Activated T-helper 1 cell treated with Interleukin-2 at 50 U/mL for 16 hours (primary cell): Measurements from ENCODE around the gene CCDC127.
"Not testable (repeated sequence)": the region's sequence is repeated elsewhere in the genome, so short reads cannot be mapped to it uniquely, and the experiment has no call there.

Source experiments
- DNase-seq: peaks from one replicate; pipeline ENCODE4 v3.0.0-alpha.2; 2020; ENCODE audit warnings: low read depth

The CCDC127 gene

DNA sequence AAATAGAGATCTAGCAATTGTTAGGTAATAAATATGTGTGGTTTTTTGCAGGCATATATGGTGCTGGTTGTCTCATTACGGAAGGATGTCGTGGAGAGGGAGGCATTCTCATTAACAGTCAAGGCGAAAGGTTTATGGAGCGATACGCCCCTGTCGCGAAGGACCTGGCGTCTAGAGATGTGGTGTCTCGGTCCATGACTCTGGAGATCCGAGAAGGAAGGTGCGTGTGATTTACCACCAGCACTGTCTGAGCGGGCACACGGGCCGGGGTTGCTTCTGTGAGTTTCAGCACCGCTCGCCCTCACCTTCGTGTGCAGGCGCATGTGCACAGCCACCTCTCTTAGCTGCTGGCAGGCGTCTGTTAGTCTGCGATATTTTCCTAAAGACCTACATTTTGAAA is 15.5 kb upstream of the CCDC127 start:
- DNase-seq: not testable (repeated sequence)

DNA sequence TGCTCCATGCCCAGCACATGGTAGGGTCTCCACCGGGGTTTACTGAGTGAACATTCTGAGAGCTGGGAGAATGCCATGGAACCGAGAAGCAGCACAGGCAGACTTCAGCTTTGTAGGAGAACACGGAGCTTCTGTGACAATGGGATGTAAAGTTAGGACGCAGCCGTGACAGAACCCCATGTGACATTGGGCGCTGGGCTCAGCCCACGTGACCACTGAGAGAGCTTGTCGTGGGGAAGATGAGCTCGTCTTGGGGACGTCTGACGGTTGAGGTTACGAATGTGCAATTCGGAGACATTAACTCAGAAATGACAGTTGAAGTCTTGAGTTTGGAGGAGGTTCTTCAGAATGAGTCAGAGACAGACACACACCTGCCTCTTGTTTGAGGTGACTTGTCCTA is 13.7 kb upstream of the CCDC127 start:
- DNase-seq: no peak

DNA sequence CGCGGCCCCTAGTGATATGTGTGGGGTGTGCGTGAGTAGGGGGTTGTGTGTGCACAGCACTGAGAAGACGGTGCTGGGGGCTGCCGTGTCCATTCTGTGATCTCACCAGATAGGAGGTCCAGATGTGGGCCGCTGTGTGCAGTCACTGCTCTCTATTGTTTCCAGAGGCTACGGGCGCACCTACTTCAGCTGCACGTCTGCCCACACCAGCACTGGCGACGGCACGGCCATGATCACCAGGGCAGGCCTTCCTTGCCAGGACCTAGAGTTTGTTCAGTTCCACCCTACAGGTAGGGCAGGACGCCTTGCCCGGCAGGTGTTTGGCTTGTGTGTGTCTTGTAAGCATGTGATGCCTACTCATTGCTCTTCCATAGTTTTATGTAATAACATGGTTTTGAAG is 12.8 kb upstream of the CCDC127 start:
- no peak for DNase-seq

DNA sequence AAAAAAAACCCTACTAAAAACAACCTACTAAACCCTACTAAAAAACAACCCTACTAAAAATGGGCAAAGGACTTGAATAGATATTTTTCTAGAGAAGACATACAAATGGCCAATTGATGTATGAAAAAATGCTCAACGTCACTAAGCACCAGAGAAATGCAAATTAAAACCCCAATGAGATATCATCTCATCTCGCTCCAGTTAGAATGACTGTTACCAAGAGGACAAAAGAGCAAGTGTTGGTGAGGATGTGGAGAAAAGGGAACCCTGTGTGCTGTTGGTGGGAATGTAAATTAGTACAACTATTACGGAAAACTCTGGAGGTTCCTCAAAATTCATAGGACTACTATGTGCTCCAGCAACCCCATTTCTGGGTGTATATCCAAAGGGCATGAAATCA is 10.9 kb upstream of the CCDC127 start:
- no peak for DNase-seq

DNA sequence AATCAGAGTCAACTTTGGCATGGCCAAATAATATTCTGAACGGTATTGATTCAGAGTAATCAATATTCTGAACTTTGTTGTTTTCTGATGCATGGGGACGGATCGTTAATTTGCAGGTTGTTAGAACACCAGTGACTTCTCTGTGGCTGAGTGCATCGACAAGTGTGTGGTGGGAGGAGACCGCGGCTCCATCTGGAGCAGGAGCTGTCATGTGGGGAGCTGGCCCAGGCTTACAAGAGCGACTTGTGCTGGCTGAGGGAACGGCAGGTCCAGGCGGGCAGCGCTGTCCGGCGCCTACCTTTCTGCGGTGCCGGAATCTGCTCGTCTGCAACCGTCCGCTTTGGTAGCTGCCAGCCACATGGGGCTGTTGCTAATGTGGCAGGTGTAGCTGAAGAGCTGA is 9.4 kb upstream of the CCDC127 start:
- not testable (repeated sequence) for DNase-seq

DNA sequence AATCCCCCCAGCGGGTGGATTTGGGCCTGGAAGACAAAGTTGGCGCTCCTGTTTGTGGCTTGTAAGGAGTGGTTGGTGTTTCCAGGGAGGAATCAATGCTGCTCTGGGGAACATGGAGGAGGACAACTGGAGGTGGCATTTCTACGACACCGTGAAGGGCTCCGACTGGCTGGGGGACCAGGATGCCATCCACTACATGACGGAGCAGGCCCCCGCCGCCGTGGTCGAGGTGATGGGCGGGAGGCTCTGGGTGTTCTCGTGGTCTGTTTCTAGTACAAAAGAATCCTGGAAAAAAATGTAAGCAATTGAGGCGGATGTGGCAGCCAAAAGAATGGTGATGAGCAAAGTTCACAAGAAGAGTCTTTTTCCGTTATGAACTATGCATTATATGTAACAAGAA is 7.4 kb upstream of the CCDC127 start:
- no peak for DNase-seq

DNA sequence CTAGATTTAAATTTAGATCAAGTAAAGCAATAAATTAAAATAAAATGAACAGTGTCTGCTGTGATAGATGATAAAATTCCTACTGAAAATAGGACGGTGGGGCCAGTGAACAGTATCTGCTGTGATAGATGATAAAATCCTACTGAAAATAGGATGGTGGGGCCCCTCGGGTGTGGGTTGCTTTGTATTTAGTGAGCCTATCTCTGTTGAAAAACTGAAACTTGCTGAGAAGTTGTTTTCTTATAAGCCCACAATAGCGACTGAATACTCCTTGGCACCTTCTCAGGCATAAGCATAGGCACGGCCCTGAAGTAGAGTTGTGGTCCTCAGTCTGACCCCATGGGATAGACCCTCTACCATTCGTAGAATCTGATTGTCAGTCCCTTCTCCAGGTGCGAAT is 5.8 kb upstream of the CCDC127 start:
- DNase-seq: no peak

DNA sequence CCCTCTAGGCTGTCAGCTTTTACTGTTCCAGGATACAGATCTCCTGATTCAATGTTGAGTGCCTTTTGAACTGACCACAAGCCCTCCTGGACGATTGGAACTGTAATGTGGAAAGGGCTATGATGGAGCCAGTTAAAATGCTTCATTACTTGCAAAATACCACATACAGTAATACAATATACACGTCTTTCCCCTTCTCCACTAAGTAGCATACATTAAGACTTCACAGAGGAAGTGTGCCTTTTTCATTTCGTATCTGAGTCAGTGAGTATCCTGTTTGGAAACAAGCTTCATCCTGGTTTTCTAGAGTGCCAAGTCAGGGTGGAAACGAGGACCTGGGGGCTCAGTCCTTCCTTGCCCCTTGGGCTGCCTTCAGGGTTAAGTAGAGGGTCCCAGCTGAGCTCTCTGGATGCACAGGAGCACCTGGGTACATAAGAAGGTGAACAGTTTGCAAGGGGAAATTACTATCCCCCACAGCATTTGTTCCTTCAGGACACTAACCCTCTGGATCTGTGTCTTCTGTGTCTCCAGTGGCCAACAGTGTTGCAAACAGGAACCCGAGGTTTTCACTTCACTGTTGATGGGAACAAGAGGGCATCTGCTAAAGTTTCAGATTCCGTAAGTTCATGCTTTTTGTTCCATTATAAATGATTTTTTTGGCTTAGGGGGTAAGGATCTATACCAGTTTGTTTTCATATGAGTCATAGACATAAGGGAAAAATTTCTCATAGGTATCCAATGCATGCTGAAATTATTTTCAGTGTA is 5.2 kb upstream of the CCDC127 start:
- DNase-seq: not testable (repeated sequence)

DNA sequence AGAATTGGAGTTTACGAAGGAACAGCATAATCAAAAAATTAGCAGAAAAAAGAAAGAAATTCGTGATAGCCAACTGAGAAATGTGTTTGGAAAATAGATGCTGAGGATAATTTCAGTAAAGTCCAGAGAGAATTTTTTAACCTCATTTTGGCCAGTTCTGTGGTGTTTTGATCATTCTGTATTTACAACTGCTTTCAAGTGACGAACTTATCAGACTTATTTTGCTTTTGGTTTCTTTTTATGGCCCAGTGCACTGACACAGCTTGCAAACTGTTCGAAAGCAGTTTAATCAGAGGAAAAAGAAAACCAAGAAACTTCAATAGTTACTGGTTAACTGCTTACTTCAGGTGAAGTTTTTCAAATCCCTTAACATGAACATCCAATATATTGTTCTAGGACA is 2.0 kb upstream of the CCDC127 start:
- no peak for DNase-seq

DNA sequence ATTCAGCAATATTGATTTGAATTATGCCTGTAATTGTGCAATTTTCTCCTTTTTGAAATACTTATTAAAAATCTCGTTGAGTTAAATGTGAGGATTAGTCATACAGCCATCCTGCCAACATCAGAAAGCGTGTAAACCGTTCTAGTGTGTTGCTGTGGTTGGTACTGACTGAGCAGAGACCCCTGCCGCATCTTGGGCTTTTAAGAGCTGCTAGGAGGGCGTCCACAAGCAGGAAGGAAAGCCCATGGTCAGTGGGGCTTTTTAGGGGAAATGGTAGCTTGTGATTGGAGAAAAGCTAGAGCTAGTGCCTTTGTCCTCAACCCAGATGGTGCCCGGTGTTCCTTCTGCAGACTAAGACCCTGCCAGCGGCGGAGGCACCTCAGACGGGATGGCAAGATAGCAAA is 1.5 kb upstream of the CCDC127 start:
- DNase-seq: no peak

DNA sequence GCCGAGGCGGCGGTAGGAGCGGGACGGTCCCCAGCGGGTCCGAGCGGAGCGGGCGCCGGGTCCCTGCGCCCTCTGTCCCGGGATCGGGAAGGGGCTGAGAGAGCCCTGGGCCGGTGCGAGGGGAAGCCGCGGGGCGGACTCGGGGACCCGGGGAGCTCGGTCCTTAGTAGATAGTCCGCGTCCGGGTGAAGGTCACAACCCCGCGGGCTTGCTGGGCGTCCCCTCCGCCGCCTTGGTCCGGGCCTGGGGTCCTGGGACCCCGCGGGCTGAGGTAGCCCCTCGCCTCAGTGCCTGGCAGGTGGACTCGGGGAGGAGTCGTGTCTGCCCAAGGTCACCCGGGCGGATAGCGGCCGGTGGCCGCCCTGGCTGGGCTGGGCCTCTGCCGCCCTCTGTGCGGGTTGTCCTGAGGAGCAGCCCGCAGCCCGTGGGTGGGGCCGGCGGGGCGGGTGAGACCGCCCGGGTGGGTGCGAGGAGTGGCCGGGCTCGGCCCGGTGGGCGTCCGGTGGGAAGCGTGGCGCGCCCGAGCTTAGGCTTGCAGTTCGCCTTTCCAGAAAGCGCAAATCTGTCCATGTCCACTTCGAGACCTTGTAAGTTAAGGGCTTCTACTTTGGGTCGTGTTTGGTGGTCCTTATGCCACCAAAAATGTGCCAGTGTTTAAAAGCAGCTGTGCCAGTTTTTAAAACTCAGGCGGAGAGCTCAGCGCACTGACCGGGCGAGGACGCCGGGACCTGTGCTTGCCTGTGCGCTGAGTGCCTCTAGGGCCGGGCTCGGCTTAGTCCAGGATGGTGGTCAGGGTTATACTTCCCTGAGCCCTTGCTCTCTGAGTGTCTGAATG is 721 bp upstream of the CCDC127 start:
- DNase-seq: no peak

DNA sequence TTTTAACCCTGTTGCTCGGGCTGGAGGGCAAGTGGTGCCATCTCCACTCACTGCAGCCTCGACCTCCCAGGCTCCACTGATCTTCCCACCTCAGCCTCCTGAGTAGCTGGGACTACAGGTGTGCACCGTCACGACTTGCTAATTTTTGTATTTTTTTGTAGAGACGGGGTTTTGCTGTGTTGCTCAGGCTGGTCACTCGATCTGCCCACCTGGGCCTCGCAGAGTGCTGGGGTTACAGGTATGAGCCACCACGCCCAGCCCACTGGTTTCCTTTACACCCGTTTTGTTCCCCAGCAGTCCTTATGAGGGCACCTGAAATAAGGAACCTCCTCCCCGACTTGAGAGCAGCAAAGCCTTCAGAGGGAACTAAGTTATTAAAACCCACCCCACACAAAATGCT is 1.9 kb downstream of the CCDC127 start:
- not testable (repeated sequence) for DNase-seq

DNA sequence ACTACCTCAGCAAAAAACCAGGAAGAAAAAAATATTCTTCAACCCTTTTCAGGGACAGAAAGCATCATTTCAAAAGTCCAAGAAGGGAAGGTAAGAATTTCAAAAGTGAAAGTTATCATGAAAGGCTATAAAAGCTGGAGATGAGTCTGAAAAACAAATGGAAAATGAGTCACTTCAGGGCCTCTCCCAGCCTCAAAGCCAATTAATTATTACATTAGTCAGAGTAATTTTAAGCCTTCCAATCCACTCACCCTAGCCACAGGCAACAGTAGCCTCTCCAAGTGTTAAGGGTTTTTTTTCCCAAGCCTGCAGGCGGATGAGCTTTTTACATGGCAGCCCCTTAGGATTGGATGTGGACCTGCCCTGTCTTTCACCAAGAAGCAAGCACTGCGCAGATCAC is 2.7 kb downstream of the CCDC127 start:
- DNase-seq: not testable (repeated sequence)

DNA sequence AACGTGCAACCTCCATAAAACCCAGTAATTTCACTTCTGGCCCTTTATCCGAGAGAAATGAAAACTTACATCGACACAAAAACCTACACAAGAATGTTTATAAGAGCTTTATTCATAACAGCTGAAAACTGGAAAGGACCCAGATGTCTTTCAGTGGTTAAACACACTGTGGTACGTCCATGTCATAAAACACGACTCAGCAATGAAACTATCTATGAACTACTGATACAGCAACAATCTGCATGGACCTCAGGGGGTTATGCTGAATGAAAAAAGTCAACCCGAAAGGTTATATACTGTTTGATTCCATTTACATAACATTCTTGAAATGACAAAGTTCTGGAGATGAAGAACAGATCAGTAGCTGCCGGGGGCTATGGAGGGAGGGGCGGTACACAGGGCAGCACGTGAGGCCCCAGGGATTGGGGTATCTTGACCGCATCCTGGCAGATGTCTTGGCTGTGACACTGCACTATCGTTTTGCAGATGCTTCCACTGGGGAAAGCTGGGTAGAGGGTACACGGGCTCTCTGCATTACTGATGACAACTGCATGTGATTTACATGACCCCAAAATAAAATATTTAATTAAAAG is 4.1 kb downstream of the CCDC127 start:
- no peak for DNase-seq

DNA sequence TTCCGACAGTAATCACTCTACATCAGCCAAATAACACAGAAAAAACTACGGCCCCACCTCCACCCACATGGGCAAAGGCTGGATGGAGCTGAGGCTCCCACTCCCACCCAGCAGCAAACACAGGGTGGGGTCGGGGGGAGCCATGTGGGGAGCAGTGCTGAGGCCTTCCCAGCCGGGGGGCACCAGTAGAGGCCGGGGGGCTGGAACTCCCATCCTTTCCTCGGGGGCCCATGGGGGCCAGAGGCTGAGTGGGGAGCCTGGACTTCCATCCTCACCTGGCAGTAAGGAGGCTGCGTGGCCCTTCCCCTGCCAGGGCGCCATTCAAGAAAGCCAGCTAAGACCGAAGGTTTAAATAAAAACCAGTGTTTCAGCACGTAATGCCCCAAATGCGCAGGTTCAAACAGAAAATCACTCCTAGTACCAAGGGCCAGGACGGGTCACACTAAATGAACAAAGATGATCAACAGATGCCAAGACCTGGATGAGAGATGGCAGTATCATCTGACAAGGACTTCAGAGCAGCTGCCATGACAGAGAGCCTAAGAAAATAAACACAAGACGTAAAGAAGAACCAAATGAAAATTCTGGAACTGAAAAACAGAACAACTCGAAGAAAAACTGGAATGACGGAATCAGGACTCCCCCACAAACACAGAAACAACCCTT is 9.4 kb downstream of the CCDC127 start:
- DNase-seq: no peak

DNA sequence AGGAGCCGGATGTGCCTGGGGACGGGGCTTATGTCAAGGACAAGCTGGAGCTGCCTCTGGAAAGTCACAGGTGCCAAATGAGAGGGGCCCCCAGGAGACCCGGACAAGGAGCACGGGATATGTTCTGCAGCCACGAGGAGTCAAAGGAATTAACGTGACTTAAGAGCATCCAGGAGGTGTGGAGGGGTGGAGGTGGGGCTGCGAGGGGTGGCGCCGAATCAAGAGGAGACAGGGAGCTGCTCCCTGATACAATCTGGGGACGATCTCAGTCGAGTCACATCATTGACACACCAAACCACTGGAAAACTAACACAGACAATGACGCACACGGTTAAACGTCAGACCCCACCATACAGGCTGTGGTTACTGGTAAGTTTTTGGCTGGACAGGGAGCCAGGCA is 10.4 kb downstream of the CCDC127 start:
- DNase-seq: no peak

DNA sequence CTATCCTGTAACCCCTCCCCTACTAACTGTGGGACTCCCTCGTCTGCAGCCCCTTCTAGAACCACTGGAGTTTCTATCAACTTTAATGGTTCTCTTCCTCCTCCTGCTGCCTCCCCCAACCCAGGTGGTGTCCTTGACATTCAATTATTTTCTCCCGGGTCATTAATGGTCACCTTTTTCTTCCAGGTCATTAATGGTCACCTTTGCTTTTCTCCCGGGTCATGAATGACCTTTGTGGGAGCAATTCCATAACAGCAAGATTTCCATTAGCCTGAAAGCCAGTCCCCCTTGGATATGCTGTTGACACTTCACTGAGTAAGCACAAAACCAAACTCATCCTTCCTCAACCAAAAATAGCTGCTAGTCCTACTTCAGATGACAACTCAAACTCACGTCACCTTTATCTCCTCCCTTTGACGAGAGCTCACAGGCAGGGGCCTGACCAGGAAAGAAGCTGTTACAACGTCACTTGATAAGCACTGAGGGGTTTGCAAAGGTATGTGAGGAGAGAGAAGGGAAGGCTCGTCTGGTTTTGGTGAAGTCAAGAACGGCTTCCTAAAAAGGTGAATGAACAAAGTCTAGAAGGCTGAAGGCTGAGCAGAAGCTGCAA is 10.9 kb downstream of the CCDC127 start:
- no peak for DNase-seq

DNA sequence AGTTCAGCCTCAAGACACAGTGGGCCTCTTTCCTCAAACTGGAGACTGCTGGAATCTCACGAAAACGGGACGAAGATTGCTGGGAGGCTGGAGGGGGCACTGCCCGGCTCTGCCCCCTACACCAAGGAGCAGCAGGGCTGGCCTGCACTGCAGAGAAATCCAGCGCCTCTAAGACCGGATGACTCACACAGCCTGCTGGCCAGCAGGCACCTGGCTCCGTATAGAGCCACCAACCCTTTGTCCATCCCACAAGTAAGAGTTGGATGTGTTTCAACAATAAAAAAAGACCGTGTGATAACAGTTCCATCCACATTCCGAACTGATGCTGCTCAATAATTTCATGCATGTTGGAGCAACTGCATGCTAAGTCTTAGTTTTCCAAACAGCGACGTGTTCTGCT is 11.5 kb downstream of the CCDC127 start:
- DNase-seq: no peak

DNA sequence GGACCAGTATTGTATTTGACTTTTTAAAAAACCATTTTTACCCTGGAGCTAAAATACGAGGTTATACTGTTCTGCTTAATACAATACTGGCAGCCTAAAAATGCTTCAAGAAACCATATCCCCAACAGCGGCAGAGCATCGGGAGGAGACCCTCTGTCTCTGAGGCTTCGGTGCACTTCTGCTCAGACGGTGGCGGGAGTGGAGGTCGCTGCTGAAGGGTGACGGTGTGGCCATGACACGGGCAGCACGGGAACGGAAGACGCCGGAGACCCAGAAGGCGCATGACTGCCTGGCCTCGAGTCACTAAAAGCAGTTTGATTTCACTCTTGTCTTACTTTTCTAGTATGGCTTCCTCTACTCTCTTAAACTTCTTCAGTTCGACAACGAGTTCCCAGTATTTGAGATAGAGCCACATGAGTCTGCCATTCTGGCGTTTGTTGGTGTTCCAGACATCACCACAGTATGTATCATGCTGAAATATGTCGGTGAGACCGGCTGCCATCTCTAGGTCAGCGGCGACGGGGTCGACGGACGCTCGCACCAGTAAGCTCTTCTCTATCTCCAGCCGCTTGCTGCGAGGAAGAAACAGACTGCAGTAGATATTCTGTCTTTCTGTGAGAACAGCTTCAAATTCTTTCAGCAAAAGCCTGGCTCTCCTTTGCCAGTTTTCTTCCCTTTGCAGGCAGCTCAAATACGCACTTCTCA is 12.8 kb downstream of the CCDC127 start:
- DNase-seq: no peak

DNA sequence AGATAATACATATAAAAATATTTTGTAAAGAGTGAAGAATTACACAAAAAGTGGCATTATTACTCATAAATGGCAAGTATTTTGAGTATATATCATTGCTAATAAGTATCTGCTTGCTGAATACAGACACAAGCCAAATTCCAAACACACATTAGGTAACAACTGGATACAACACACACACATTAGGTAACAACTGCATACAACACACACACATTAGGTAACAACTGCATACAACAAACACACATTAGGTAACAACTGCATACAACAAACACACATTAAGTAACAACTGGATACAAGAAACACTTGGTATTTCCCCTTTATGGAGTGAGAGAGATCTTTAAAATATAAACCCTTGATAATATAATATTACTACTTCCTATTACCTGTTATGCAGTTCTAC is 13.5 kb downstream of the CCDC127 start:
- DNase-seq: no peak

DNA sequence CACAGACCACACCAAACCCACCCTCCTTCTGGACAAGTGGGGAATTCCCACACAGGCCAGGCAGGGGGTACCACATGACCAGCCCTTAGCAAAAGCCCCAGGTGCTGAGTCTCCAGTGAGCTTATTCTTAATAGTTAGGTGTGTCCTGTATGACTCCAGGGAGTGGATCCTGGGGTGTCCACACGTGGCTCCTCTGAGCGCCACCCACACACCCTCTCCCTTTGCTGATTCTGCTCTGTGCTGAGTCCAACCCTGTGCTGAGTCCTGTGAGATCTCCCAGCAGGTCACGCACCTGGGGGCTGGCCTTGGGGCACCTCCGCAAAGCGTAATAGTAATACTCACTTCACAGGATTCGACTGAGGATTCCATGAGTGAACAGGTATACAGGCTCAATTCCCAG is 14.0 kb downstream of the CCDC127 start:
- no peak for DNase-seq
